SHP77 treated with DMSO at 0.1 percent for 48 hours (cell line): ENCODE measurements around the gene THSD7B.

Experiments
- DNase-seq: peaks from one replicate; lab custom pipeline; 2025; lab: John Stamatoyannopoulos, UW

The THSD7B gene

GRCh38 chr2:137199751-137200150 is 434.4 kb downstream of the THSD7B start:
- DNase-seq, result no peak

DNA sequence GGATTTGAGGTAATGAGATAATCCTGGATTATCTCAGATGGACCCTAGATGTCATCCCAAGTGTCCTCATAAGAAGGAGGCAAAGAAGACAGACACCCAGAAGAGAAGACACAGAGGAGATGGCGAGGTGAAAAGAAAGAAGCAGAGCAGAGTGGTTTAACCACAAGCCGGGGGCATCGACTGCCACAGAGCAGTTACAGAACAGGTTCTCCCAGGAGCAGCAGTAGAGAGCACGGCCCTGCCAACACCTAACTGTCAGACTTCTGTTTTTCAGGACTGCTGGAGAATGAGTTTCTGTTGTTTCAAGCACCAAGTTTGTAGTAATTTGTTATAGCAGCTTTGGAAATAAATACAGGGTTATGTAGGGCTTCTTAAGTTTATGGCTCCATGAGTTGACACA is 437.0 kb downstream of the THSD7B start:
- no peak for DNase-seq

DNA sequence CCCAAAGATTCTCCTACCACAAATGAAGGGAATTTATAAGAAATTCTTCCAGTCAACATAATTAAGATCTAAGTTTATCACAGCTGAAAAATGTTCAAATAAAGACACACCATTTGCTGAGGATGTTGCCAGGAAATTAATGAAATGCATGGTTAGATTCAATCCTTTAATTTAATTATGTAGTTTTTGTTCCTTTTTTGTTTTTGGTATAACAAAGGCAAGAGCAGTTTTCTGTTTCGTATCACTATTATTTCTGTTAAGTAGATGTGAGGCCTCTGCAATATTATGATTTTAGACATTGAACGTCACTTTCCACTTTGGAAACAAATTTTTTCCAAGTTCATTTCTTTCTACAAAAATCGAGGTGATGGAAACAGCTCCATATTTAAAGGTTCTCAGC is 440.0 kb downstream of the THSD7B start:
- no peak for DNase-seq

- DNase-seq, result no peak
Measured at GRCh38 chr2:137206069-137206468, 440.7 kb downstream of the THSD7B start.

DNA sequence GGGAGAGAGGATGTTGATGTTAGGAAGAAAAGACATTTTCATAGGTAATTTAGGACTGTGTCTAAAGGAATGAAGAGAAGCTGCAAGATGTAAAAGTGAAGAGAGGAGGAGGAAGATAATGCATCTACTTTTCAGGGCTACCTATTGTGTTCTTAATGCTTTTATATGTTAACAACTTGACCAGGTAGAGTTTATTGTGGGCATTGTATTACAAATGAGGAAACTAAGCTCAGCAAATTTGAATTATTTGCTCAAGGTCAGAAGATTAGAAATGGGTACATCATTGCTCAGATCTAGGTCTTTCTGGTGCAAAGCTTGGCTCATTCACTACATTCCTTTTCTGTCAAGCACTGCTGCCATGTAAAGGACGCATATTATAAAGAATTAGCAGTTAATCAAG is 441.7 kb downstream of the THSD7B start:
- no peak for DNase-seq

DNA sequence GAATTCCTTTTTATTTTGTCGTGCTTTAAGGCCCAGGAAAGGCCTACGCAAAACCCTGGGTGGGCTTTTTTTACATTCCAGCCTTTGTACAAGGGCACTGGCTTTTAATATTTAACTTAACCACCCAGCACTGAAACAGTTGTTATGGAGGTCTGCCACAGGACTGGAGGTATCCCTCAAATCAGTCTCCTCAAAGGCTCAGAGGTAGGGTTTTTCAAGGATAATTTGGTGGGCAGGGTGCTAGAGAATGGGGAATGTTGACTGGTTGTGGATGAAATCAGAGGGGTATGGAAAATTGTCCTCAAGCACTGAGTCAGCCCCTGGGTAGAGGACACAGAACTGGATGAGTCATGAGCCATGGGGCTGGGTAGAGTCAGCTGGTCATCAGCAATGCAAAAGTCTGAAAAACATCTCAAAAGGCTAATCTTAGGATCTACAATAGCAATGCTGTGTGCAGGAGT is 443.1 kb downstream of the THSD7B start:
- DNase-seq, result no peak

- no peak for DNase-seq
Measured at GRCh38 chr2:137210039-137210438, 444.7 kb downstream of the THSD7B start.

GRCh38 chr2:137211761-137212160 is 446.4 kb downstream of the THSD7B start:
- DNase-seq, result no peak

DNA sequence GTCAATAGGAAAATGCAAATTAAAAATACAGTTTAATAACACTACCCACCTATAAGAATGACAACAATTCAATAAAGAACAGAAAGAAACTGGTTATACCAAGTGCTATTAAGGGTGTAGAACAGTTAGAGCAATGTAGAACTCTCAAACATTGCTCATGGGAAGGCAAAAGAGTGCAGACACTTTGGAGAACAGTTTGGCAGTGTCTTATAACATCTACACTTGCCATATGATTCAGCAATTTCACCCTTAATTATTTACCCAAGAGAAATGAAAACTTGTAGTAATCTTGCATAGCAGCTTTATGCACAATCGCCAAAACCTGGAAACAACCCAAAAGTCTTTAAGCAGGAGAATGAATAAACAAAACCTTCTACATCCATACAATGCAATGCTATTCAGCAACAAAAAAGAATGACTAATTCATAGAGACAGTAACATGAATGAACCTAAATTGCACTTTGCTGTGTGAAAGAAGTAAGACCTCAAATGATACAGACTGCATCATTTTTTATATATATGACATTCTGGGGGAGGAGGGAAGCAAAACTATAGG is 455.2 kb downstream of the THSD7B start:
- DNase-seq, result no peak

DNA sequence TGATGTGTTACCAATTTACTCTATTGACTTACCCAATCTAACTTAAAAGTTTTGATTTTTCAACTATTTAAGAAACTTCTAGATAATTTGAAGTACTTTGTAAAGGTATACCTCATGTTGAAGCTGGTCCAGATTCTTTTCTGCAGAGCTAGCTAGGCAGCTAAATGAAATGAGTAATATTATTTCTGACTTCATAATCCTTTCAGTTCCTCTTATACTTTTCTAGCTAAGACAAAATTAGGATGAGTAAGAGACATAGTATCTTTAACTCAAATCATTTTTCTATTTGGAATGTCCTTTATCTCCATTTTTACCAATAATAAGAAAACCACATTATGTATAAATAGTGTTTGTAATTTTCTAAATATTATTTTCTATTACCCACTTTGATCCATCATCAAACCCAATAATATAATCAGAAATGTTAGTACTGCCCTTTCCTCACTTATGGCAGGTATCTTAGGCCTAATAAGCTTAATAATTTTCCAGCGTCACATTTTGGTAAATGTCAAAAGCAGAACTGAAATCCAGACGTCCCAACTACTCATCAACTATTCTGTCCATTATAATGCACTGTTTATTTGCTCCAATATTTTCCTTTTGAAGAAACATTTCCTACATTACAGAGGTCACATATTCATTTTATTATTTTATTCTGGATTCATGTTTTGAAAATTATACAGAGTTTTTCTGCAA is 456.6 kb downstream of the THSD7B start:
- no peak for DNase-seq

DNA sequence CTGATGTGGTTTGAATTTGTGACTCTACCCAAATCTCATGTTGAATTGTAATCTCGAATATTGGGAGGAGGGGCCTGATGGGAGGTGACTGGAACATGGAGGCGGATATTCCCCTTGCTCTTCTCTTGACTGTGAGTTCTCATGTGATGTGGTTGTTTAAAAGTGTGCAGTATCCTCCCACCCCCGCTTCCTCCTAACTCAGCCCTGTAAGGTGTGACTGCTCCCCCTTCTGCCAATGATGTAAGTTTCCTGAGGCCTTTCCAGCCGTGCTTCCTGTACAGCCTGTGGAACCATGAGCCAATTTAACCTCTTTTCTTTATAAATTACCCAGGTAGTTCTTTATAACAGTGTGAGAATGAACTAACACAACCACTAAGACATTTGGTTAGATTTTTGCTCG is 458.4 kb downstream of the THSD7B start:
- no peak for DNase-seq

GRCh38 chr2:137228566-137228965 is 463.2 kb downstream of the THSD7B start:
- DNase-seq, result no peak

DNA sequence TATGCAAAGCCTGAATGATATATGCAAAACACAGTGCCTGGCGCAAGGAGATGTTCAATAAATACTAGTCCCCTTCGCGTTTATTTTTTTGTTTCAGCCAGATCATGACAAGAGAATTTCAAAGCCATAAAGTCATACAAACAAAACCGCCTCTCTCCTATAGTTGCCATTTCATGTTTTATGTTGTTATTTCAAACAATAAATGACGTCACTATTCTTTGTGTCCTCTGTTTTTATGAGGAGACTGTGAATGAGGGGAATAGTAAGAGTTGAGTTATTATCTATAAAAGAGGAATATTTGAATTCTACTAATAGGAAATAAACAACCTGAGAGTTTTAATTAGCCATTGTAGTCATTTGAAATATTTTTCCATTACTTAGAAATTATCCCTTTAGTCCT is 464.5 kb downstream of the THSD7B start:
- DNase-seq, result no peak

DNA sequence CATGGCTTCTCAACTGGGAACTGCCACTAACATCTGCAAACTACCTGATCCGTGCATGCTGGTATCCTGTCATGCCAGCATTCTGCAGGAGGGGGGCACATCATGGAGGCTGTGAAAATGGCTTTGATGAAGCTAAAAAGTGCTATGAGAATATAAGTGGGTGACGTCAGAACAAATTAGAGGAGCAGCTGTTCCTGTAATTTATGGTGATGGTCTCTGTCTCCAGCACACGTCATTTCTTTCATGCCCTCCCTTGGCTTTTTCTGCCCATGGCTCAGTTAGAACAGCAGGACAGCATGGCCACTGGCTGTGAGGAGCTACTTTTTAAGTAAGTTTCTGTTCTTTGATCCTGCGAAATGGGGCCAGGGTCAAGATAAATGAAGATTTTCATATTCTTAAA is 466.3 kb downstream of the THSD7B start:
- peak; percentile 66 for DNase-seq

- no peak for DNase-seq
Measured at GRCh38 chr2:137232076-137232475, 466.7 kb downstream of the THSD7B start.

DNA sequence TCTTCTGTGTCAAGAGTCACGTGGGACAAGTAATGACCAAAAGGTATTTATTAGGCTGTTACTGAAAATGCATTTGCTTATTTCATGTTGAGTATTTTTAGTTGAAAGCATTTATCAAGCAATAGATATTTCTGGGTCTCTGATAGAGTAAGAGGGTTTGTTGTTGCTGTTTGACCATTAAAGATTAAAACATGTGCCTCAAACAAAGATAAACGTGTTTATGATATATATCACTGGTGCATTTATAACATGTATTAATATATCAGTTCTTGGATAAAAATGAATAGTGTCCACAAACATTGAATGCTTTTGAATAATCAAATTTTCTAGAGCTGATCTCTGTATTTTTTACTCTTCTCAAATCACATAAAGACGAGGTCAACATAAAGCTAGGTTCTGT is 467.7 kb downstream of the THSD7B start:
- DNase-seq, result no peak

GRCh38 chr2:137237055-137237454 is 471.7 kb downstream of the THSD7B start:
- no peak for DNase-seq

DNA sequence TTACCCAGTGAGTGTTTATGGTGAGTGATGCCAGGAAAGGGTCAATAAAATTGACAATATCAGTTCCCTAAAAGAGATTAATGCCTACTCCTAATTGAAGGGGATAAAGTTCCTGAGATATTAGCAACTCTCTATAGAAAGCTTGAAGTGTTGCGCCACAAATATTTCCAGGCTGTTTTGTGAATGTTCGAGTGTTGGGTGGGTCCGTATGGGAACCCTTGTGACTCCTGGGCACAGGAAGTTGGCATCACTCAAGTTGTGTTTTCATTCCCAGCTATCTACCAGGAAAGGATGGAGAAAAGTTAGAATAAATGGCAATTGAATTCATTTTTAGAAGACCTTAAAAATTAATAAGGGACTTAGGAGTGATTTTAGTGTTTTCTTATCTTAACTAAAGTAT is 472.7 kb downstream of the THSD7B start:
- DNase-seq, result no peak

DNA sequence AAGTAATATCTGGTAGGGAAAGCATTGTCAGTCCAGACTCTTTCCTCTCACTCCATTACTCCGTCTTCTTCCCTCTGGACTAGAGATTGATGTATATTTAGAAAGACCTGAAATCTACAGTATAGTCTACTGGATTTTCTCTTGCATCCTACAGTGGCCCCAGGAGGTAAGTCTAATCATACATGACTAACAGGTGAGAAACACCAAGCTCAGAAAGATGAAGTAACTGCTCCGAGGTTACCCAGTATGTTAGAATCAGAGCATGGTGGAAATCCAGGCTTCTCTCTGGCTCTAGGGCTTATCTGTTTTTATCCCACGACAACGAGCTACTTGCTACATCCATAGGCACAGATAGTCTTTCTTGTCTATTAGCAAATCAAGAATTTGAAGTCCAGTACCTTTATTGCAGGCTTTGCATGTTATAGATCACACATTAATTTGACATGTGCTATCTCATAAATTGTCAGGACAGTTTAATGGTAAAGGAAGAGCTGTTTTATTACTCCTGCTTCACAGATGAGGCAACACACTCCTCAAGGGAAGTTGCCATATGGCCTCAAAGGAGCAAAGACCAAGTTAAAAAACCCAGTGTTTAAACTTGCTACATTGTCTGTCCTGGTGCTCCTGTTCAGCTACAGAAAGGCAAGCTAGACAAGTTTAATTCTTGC is 484.3 kb downstream of the THSD7B start:
- no peak for DNase-seq

DNA sequence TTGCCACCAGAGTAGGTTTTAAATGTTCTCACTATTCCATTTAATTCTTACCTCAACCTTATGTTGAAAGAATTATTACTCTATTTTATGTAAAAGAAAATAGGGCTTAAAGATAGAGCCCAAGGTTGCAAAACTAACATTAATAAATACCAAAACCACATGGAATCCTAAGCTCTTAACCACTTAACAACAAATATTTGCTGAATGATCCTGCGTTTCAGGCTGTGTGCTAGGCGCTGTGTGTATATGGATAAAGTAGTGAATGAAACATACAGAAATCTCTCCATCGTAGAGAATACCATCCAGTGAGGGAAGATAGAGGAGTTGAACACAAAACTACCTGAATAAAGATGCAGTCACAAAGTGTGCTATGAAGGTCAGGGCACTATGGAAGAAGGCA is 485.1 kb downstream of the THSD7B start:
- no peak for DNase-seq

DNA sequence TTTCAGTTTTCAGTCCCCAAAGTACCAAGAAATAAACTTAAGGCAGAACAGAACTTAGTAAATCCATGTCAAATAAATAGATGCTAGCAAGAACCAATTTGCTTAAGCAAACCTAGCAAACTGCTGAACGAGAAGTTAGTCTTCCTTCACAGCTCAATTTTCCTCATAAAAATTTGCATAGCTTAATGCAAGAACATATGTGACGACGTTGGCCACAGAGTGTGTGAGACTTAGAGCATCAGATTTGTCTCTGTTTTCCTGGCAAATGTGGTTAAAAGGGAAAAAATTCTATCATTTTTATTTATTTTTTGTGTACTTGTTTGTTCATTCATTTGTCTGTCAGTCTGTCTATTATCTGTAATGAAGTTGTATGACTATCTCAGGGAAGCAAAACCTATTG is 485.7 kb downstream of the THSD7B start:
- DNase-seq, result no peak

- DNase-seq, result no peak
Measured at GRCh38 chr2:137252934-137253333, 487.6 kb downstream of the THSD7B start.

- DNase-seq, result no peak
Measured at GRCh38 chr2:137254052-137254451, 488.7 kb downstream of the THSD7B start.

DNA sequence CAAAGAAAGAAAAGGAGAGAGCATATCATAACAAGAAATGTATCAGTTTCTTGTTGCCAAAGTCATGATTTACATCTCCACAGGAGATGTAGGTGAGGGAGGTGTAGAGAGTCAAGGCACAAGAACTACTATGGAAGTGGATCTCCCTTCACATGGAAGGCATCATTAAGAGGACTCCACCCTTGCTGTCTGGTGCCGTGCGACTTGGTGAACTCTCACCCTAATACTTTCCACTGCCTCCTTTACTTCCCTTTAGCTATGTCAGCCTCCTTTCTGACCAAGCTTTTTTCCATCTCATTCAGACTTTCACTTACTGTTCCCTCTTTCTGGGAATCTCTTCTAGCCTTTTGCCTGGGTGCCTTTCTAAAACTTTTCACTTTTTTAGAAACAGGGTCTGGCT is 490.0 kb downstream of the THSD7B start:
- DNase-seq, result no peak
